Stomach (tissue), 9 donors: Measurements from ENCODE around the gene HS2ST1. TPM values are rescaled to one million over a fixed set of nuclear protein-coding genes. Genes with fewer than 3 reads are reported as not detected.
"Not testable (repeated sequence)": the region's sequence is repeated elsewhere in the genome, so short reads cannot be mapped to it uniquely, and the experiment has no call there.

Source experiments
- DNase-seq, 2 donors: peaks; one replicate each; pipeline versions ENCODE4 v3.0.0 to v3.0.0-alpha.2; 2013 to 2019
- H3K27ac ChIP-seq, 5 donors: fragments of 200-600 bp in 4 of 5; sonication (generic) in 4 of 5; one replicate each; pipeline ENCODE4 v1.5.1; 2013 to 2019; ENCODE audit warnings: mild to moderate bottlenecking in 1 of 5, moderate library complexity in 1 of 5
- H3K27me3 ChIP-seq, 3 donors: fragments of 200-600 bp; sonication (generic); one replicate each; pipeline ENCODE4 v1.5.1; 2017 to 2019; ENCODE audit warnings: mixed run types in 1 of 3
- H3K36me3 ChIP-seq, 4 donors: fragments of 200-600 bp; sonication (generic); 1 replicate in 3 of 4; 2 replicates in 1 of 4; pipeline ENCODE4 v1.5.1; 2016 to 2019
- H3K4me1 ChIP-seq, 4 donors: fragments of 200-600 bp; sonication (generic); one replicate each; pipeline ENCODE4 v1.5.1; 2016 to 2019
- H3K4me3 ChIP-seq, 4 donors: fragments of 200-600 bp; sonication (generic) in 3 of 4; one replicate each; pipeline ENCODE4 v1.5.1; 2016 to 2019; ENCODE audit warnings: mild to moderate bottlenecking in 1 of 4
- H3K9me3 ChIP-seq, 4 donors: fragments of 200-600 bp; sonication (generic); one replicate each; pipeline ENCODE4 v1.5.1; 2016 to 2019
- CTCF ChIP-seq, 7 experiments: fragments of 450-650 bp in 4 of 7; fragments of 200-600 bp in 3 of 7; sonication (generic) in 3 of 7; IDR thresholded peaks; one replicate each; pipeline ENCODE4 v1.5.1; 2016 to 2019; ENCODE audit warnings: antibody characterized with exemption in 7 of 7, control low read depth in 2 of 7, mild to moderate bottlenecking in 1 of 7
- EP300 ChIP-seq: sonication (generic); formaldehyde crosslinking; IDR thresholded peaks from one replicate; pipeline ENCODE4 v1.6.1; 2017; ENCODE audit warnings: antibody characterized with exemption
- POLR2A ChIP-seq, 4 donors: fragments of 450-650 bp; IDR thresholded peaks; one replicate each; pipeline ENCODE4 v1.6.1; 2016; ENCODE audit warnings: antibody characterized with exemption in 4 of 4, control low read depth in 2 of 4, mild to moderate bottlenecking in 1 of 4, moderate library complexity in 1 of 4
- POLR2AphosphoS5 ChIP-seq, 3 donors: sonication (generic); formaldehyde crosslinking; IDR thresholded peaks; one replicate each; pipeline ENCODE4 v1.6.1; 2016; ENCODE audit warnings: antibody characterized with exemption in 3 of 3
- WGBS, 5 donors: extraction: QIAGEN DNeasy Blood & Tissue Kit in 3 of 5; methylation state at CpG; one replicate each; pipeline versions ENCODE4 v1.1.5 to v1.1.7; 2013 to 2018; 5-methylcytosine and 5-hydroxymethylcytosine counted together
- intact Hi-C: fragments of 100-400 bp; cut with DNase I; formaldehyde crosslinking; loops from one replicate; pipeline ENCODE4 v1.15.1; 2023; ENCODE audit warnings: low total_unique reads
- polyA plus RNA-seq, 3 donors: library from polyadenylated mRNA; stranded (reverse); fragments of 200-250 nt; gene quantifications; one replicate each; pipeline ENCODE4 v1.2.3, GENCODE V29; 2013
- total RNA-seq, 5 donors: library from RNA; depleted of rRNA; stranded (reverse); fragments of >200 nt; gene quantifications; one replicate each; pipeline versions ENCODE4 v1.1.0 to v1.2.3, GENCODE V29; 2014 to 2016
- donor health status: healthy with polysubstance abuse.
- donor health status: Bipolar disorder and iron deficiency.
- donor health status: healthy.

The HS2ST1 gene
- total and polyA plus RNA-seq, 8 donors = 1.8 to 29.0 (median 5.1) TPM

- Histone ChIP-seq H3K9me3 (no peaks in the 10 kb centered on the region), H3K4me3 (no peak overlapping the region), H3K27me3 (no peaks in the 10 kb centered on the region), H3K4me1 (peaks cover 0 to 6% (median 0%) of the 10 kb centered on the region in 4 donors), H3K36me3 (no peaks in the 10 kb centered on the region), H3K27ac (no peak overlapping the region)
- TF ChIP-seq EP300 (no peak), POLR2AphosphoS5 (IDR thresholded peaks at IDR 0.05) (no peak), POLR2A (IDR thresholded peaks at IDR 0.05) (no peak), CTCF (IDR thresholded peaks at IDR 0.05) (no peak)
- peak in 1 of 2 donors; percentile 5 for DNase-seq
- intact Hi-C loops = no loop called here
Measured at GRCh38 chr1:86957221-86957620, 42.8 kb downstream of the HS2ST1 start.

- Histone ChIP-seq H3K27me3 (no peaks in the 10 kb centered on the region), H3K4me1 (peaks cover 0 to 7% (median 0%) of the 10 kb centered on the region in 4 donors), H3K4me3 (no peak overlapping the region), H3K27ac (no peak overlapping the region), H3K36me3 (no peaks in the 10 kb centered on the region), H3K9me3 (no peaks in the 10 kb centered on the region)
- TF ChIP-seq EP300 = no peak
- TF ChIP-seq POLR2AphosphoS5 (IDR thresholded peaks at IDR 0.05) = no peak
- TF ChIP-seq POLR2A (IDR thresholded peaks at IDR 0.05) = no peak
- TF ChIP-seq CTCF (IDR thresholded peaks at IDR 0.05) = no peak
- DNase-seq = no peak
- intact Hi-C loops = loop anchor here (5.0 kb wide), 1 partner anchor 128 kb away; no protein-coding TSS in a partner anchor
Measured at GRCh38 chr1:86960548-86960947, 46.1 kb downstream of the HS2ST1 start.

- not testable (repeated sequence) for H3K27me3 ChIP-seq, H3K36me3 ChIP-seq, H3K4me1 ChIP-seq, DNase-seq, H3K27ac ChIP-seq, H3K4me3 ChIP-seq, H3K9me3 ChIP-seq
- intact Hi-C loops = loop anchor here (5.0 kb wide), 1 partner anchor 132 kb away; no protein-coding TSS in a partner anchor
- 88 to 96% (median 94%) methylated on average over 13 to 36 of the region's 36 CpGs for WGBS, 5 donors
Measured at GRCh38 chr1:86963841-86964240, 49.4 kb downstream of the HS2ST1 start.

- Histone ChIP-seq H3K4me1 (peaks cover 0 to 7% (median 0%) of the 10 kb centered on the region in 4 donors), H3K36me3 (no peaks in the 10 kb centered on the region), H3K4me3 (no peak overlapping the region), H3K9me3 (no peaks in the 10 kb centered on the region), H3K27me3 (no peaks in the 10 kb centered on the region), H3K27ac (no peak overlapping the region)
- intact Hi-C loops = no loop called here
- TF ChIP-seq EP300 = no peak
- no peak for TF ChIP-seq POLR2A (IDR thresholded peaks at IDR 0.05)
- TF ChIP-seq CTCF (IDR thresholded peaks at IDR 0.05) = peak in 5 of 7 experiments; percentile 35 to 54 (median 45)
- TF ChIP-seq POLR2AphosphoS5 (IDR thresholded peaks at IDR 0.05) = no peak
- WGBS, 5 donors = 25 to 42% (median 32%) methylated on average over 2 of the region's 2 CpGs
- peak in 1 of 2 donors; percentile 65 for DNase-seq
Measured at GRCh38 chr1:86965012-86965826, 50.8 kb downstream of the HS2ST1 start.

- H3K36me3 ChIP-seq = no peaks in the 10 kb centered on the region
- no peak overlapping the region for H3K27ac ChIP-seq
- 91 to 97% (median 94%) methylated on average over 1 of the region's 1 CpG for WGBS, 5 donors
- intact Hi-C loops = no loop called here
- H3K4me1 ChIP-seq = peaks cover 0 to 7% (median 0%) of the 10 kb centered on the region in 4 donors
- no peaks in the 10 kb centered on the region for H3K9me3 ChIP-seq
- H3K4me3 ChIP-seq = no peak overlapping the region
- TF ChIP-seq EP300 = no peak
- TF ChIP-seq POLR2A (IDR thresholded peaks at IDR 0.05) = no peak
- no peak for TF ChIP-seq CTCF (IDR thresholded peaks at IDR 0.05)
- no peak for TF ChIP-seq POLR2AphosphoS5 (IDR thresholded peaks at IDR 0.05)
- no peak for DNase-seq
- H3K27me3 ChIP-seq = no peaks in the 10 kb centered on the region
Measured at GRCh38 chr1:86965827-86966182, 51.4 kb downstream of the HS2ST1 start.
